A549 (cell line): ENCODE data around the gene PTPRN2.

Experiments used
- CHD2 ChIP-seq: fragments of 150-350 bp; IDR thresholded peaks from 2 replicates; pipeline ENCODE4 v1.6.1; 2014; ENCODE audit warnings: low read length; ENCODE audit not compliant: partially characterized antibody
- HOXB5 ChIP-seq: fragments of 250-450 bp; sonication (Bioruptor Pico); IDR thresholded peaks from 2 replicates; pipeline ENCODE4 v1.5.0; 2020; ENCODE audit warnings: mild to moderate bottlenecking, moderate library complexity
- MAZ ChIP-seq: fragments of 150-350 bp; IDR thresholded peaks from 2 replicates; pipeline ENCODE4 v1.6.1; 2014; ENCODE audit warnings: antibody characterized with exemption, low read depth, low read length, borderline replicate concordance
- POLR2A ChIP-seq: IDR thresholded peaks from 2 replicates; pipeline ENCODE4 v1.6.1; 2012; ENCODE audit warnings: mild to moderate bottlenecking, low read length
- POLR2AphosphoS2 ChIP-seq: conservative IDR thresholded peaks from 2 replicates; pipeline ENCODE4 v1.6.1; 2012; ENCODE audit warnings: low read length, improper control_type of control experiment, inconsistent platforms
- RFX5 ChIP-seq: fragments of 450-650 bp; IDR thresholded peaks from 2 replicates; pipeline ENCODE4 v1.7.1; 2014; ENCODE audit warnings: antibody characterized with exemption, mild to moderate bottlenecking, moderate library complexity
- ZC3H11A ChIP-seq: fragments of 450-650 bp; IDR thresholded peaks from 2 replicates; pipeline ENCODE4 v1.6.1; 2014; ENCODE audit warnings: antibody characterized with exemption, mild to moderate bottlenecking
- ZFP36 ChIP-seq: fragments of 450-650 bp; IDR thresholded peaks from 2 replicates; pipeline ENCODE4 v1.6.1; 2014; ENCODE audit warnings: borderline replicate concordance; ENCODE audit not compliant: partially characterized antibody
- TF ChIP-seq, protein P1 (sequence below): fragments of >200 bp; sonication (Bioruptor Twin); formaldehyde crosslinking; IDR thresholded peaks from 3 replicates; pipeline ENCODE4 v1.5.1; 2016
- TF ChIP-seq, protein P2 (sequence below): fragments of 250-450 bp; sonication (Bioruptor Pico); IDR thresholded peaks from 2 replicates; pipeline ENCODE4 v1.5.0; 2021; ENCODE audit warnings: mild to moderate bottlenecking, moderate library complexity, borderline replicate concordance
- TF ChIP-seq, protein P3 (sequence below): IDR thresholded peaks from 2 replicates; pipeline ENCODE4 v1.6.1; 2012

DNA sequence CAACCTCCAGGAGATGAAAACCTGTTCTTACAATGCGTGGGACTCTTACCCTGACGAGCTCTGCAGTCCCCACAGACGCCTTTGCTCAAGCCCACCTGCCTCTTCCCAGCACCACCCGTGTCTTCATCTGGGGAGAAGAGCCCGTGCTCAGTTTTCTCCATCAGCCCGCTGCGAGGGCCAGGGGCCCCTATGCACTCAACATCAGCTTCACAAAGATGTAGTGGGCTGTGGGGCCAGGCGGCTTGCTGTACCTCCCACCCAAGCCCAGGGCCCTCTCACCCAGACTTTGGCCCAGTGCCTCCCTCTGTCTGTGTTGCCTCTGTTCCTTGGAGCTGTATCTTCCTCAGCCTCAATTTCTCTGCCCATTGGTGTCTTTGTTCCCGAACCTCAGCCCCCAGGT lies 814.3 kb downstream of the PTPRN2 start:
- TF ChIP-seq POLR2A (no peak), CHD2 (no peak), RFX5 (no peak), MAZ (no peak), POLR2AphosphoS2 (no peak), ZFP36 (no peak), ZC3H11A (no peak), HOXB5 (no peak)
- TF ChIP-seq, protein P1, sequence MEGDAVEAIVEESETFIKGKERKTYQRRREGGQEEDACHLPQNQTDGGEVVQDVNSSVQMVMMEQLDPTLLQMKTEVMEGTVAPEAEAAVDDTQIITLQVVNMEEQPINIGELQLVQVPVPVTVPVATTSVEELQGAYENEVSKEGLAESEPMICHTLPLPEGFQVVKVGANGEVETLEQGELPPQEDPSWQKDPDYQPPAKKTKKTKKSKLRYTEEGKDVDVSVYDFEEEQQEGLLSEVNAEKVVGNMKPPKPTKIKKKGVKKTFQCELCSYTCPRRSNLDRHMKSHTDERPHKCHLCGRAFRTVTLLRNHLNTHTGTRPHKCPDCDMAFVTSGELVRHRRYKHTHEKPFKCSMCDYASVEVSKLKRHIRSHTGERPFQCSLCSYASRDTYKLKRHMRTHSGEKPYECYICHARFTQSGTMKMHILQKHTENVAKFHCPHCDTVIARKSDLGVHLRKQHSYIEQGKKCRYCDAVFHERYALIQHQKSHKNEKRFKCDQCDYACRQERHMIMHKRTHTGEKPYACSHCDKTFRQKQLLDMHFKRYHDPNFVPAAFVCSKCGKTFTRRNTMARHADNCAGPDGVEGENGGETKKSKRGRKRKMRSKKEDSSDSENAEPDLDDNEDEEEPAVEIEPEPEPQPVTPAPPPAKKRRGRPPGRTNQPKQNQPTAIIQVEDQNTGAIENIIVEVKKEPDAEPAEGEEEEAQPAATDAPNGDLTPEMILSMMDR: no peak
- TF ChIP-seq, protein P2, sequence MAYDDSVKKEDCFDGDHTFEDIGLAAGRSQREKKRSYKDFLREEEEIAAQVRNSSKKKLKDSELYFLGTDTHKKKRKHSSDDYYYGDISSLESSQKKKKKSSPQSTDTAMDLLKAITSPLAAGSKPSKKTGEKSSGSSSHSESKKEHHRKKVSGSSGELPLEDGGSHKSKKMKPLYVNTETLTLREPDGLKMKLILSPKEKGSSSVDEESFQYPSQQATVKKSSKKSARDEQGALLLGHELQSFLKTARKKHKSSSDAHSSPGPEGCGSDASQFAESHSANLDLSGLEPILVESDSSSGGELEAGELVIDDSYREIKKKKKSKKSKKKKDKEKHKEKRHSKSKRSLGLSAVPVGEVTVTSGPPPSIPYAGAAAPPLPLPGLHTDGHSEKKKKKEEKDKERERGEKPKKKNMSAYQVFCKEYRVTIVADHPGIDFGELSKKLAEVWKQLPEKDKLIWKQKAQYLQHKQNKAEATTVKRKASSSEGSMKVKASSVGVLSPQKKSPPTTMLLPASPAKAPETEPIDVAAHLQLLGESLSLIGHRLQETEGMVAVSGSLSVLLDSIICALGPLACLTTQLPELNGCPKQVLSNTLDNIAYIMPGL (CRISPR knock-in tag): no peak
- TF ChIP-seq, protein P3, sequence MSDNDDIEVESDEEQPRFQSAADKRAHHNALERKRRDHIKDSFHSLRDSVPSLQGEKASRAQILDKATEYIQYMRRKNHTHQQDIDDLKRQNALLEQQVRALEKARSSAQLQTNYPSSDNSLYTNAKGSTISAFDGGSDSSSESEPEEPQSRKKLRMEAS: no peak
